CD4-positive, alpha-beta T cell treated with Interleukin-17A for 1 hour (primary cell): Measurements from ENCODE around the gene IKBIP.
"Not testable (repeated sequence)": the region's sequence is repeated elsewhere in the genome, so short reads cannot be mapped to it uniquely, and the experiment has no call there.

Source experiments
- DNase-seq: peaks from one replicate; pipeline ENCODE4 v3.0.0-alpha.2; 2020

Gene IKBIP

DNA sequence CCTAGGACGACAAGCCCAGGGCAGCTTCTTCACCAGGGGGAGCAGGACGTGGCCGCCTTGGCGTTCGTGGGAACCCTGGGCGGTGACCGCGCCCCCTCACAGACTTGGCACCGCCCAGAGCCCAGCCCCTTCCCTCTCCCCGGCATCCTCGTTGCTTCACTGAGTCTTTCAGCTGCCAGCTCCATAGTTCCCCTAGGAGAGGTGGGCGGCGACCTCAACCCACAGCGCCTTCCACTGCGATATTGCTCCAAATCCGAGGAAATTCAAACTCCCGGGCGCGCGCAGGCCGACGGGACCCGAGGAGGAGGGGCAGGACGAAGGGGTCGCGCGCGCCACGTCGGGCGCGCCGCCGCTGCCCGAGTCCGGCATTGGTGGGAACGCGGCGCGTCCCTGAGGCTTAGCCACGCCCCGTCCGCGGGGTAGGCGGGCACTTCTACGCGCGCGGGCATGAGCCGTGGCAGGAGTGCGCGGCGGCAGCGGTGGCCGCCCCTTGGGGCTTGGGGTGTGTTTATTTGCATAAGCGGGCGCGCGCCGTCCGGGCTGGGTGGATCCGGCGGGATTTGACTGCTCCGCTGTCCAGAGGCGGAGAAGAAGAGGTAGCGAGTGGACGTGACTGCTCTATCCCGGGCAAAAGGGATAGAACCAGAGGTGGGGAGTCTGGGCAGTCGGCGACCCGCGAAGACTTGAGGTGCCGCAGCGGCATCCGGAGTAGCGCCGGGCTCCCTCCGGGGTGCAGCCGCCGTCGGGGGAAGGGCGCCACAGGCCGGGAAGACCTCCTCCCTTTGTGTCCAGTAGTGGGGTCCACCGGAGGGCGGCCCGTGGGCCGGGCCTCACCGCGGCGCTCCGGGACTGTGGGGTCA lies at the start of gene IKBIP, which contains the start of gene APAF1:
Gene IKBIP (minus strand): TSS at position 77 of the 860 bp plus-strand sequence. CDS start 87 bp downstream, outside the sequence.
Gene APAF1 (plus strand): TSS at position 579 of the 860 bp plus-strand sequence. CDS start 3,070 bp downstream, outside the sequence.
- DNase-seq: peak; percentile 95

GRCh38 chr12:98691351-98691750 lies 46.8 kb upstream of the IKBIP start:
- DNase-seq: no peak

- no peak for DNase-seq
Observed at GRCh38 chr12:98686603-98687002, 42.0 kb upstream of the IKBIP start.

GRCh38 chr12:98684199-98684598 lies 39.6 kb upstream of the IKBIP start:
- no peak for DNase-seq

DNA sequence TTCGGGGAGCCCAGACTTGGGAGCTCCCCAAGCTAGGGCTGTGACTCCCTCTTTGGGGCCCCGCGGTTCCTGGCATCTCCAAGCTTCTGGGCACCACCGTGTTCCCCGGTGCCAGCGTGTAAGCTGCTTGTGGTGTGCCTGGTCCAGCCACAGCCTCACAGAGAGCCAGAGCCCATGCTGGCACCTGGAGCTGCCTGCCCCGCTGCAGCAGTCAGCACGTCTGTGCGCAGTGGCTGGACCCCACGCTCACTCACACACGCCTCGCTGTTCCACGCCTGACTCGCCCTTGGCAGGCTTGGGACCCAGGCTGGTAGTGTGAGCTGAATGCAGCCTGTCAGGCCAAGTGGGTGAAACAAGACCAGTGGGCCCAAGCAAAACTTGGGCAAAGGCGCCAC lies 35.0 kb upstream of the IKBIP start:
- no peak for DNase-seq

GRCh38 chr12:98678946-98679610 lies 34.5 kb upstream of the IKBIP start:
- no peak for DNase-seq

DNA sequence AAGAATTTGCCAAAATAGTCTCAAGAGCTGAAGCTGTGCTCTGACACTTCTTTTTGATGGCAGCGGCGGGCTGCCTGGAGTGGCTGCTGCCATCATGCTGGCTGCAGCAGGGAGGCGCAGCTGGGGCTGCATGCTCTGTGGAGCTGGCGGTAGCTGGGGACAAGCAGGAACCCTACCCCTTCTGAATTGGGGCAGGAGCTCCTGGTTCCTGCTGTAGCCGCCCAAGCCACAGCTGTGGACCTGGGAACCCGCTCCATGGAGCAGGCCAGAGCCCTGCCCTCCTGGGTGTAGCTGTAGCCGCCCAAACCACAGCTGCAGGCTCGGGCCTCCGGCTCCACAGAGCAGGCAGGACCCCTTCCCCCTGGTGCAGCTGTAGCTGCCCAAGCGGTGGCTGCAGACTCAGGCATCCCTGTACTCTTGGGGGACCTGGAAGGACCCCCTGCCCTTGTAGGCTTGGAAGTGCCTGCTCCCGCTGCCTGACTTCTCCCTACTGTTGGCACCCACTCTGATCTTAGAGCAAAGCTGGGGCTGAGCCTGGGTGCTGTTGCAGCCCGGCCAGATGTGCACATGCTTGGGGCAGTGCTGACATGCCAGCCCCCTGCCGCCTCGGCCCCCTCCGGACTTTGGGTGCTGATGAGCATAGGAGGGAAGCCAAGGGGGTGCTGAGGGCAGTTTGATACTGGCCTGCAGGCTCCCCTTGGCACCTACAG lies 33.8 kb upstream of the IKBIP start:
- DNase-seq: no peak

DNA sequence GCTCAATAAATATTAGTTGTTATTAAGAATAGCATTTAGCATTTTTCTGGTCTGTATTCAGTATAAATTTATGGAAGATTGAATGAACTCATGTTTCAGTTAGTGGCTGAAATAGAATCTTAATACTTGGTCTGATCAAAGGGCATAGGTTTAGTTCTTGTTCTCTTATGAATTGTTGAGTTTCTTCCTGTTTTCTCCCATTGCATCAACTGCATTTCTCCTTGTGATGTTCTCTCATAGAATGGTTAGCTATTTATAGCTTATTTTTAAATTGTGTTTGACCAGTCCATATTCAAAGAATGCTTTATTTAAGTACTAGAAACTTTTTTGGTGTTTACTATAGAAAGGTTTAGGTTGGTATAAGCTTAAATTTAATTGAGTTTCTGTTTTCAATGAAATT lies 30.3 kb upstream of the IKBIP start:
- no peak for DNase-seq

- no peak for DNase-seq
Observed at GRCh38 chr12:98671459-98671858, 26.9 kb upstream of the IKBIP start.

DNA sequence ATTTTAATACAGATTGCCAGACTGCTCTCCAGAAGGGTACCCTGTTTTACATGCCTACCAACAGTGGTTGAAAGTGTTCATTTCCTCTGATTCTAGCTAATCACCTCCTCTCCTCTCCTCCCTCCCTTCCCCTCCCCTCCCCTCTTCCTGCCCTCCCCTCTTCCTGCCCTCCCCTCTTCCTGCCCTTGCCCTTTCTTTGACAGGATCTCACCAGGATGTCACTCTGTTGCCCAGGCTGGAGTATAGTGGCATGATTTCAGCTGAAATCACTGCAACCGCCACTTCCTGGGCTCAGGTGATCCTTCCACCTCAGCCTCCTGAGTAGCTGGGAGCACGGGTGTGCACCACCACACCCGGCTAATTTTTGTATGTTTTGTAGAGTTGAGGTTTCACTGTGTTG lies 25.2 kb upstream of the IKBIP start:
- DNase-seq: no peak

DNA sequence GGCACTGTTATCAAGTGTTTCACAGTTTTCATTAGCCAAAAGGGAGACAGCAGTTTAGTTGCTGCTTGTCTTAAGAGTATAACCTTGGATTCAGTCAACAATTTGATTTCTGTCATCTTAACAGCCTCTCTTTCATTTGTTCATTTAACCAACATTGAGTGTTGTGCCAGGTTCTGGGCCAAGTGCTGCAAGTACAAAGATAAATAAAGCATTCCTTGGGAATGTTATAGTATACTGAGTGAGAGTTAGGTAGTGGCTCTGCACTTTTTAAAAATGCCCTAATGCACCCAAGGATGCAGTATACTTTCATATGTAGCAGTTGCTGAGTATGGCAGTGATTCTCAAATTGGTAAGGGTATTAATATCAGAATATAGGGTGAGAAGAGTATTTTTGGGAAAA lies 15.9 kb upstream of the IKBIP start:
- DNase-seq: no peak

GRCh38 chr12:98656289-98657101 lies 11.9 kb upstream of the IKBIP start:
- no peak for DNase-seq

GRCh38 chr12:98653866-98654493 lies 9.4 kb upstream of the IKBIP start:
- DNase-seq: peak; percentile 71

DNA sequence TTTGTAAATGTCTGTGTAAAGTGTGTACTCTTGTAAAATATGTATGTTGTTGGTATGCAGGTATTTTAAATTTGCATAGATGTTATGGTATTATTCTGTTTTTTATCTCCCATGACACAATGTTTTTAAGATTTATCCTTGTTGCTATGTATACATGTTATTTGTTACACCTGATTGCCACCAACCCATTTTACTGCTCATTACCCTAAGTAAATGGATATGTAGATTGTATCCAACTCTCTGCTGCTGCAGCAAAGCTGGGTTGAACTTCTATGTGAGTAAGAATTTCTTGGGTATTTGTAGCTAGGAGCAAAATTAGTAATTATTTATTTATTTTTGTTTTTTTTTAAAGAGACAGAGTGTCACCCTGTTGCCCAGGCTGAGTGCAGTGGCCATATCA lies 6.7 kb upstream of the IKBIP start:
- DNase-seq: no peak

DNA sequence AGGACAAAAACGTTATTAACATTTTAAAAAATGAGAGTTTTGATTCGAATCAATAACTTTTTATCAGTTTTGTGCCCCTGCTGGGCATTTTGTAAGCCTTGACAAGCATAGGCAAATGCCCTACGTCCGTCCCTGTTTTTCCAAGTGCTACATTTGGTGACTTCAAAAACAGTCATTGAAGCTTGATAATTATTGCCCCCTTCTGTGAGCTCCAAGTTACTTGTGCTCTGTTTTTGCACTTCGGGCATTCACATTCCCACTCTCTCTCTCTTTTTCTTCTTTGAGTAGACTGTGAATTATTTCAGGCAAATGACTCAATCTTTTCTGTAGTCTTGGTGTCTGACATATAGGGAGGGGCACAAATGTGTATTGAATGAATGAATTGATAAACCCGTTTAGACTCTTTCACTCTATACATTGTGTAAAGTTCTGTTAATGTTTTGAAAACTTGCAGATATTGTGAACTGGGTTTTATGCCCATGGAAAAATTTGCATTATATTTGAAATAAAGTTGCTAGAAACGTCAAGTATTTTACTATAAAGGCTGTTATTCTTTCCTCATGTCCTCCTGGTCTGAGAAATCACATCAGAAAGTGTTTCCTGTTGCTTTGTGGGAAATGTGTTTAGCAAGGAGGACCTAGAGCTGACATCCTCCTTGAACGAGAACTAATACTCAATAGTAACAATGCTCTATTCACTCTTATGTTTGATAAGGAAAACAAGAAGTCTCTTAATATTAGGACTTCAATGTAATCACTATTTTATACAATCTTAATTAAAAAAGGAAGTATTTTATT lies 1.9 kb upstream of the IKBIP start:
- DNase-seq: peak; percentile 6

- DNase-seq: peak; percentile 9
Observed at GRCh38 chr12:98645572-98646067, 1.0 kb upstream of the IKBIP start.

DNA sequence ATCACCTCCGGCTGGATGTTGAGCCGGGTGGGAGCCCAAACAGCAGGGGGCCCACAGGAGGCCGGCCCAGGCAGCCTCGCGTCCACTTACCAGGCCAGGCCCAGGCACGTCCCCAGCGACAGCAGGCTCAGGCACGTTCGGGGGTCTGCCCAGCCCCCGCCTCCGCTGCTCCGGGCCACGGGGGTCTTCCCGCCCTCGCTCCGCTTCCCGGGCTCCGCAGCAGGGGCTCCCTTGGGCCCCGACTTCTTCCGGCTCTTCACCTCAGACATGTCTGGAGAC lies 216 bp downstream of the IKBIP start:
- no peak for DNase-seq

DNA sequence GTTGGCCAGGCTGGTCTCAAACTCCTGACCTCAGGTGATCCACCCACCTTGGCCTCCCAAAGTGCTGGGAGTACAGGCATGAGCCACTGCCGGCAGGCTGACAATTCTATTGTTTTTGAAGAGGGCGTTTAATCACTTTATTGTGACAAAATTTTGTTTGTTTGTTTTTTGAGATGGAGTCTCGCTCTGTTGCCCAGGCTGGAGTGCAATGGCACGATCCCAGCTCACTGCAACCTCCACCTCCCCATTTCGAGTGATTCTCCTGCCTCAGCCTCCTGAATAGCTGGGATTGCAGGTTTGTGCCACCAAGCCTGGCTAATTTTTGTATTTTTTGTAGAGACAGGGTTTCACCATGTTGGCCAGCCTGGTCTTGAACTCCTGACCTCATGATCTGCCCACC lies 1.8 kb downstream of the IKBIP start:
- not testable (repeated sequence) for DNase-seq

GRCh38 chr12:98639491-98639890 lies 5.1 kb downstream of the IKBIP start:
- DNase-seq: no peak

- no peak for DNase-seq
Observed at GRCh38 chr12:98638009-98638408, 6.6 kb downstream of the IKBIP start.

DNA sequence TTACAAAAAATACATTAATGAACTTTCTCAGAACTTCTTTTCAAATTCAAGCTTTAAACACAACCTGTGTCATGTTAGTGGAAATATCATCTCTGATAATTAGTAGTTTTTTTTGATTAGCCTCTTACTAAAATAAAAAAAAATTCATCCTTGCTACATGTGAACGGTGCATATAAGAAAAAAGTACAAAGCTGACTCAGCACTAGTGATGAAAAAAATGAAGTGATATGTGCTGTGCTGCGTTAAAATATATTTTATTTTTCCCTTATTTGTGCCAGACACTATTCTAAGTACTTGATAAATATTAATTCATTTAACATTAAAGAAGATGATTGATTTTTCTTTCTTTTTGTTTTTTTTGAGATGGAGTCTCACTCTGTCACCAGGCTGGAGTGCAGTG lies 7.5 kb downstream of the IKBIP start:
- DNase-seq: no peak
